Bronchial epithelial cell (primary cell): ENCODE data around the gene SH3GL1. TPM values are rescaled to one million over a fixed set of nuclear protein-coding genes. Genes with fewer than 3 reads are reported as not detected.

Experiments used
- DNase-seq: peaks from one replicate; pipeline ENCODE4 v3.0.0-alpha.2; 2010; ENCODE audit warnings: low read depth
- FAIRE-seq: peaks from 2 replicates; lab custom pipeline; 2011; peaks lifted over from hg19 to GRCh38; lab: Jason Lieb, UNC
- H3K27me3 ChIP-seq: 2 replicates; pipeline ENCODE4 v1.5.1; 2011; ENCODE audit warnings: low read length; ENCODE audit not compliant: control insufficient read depth, insufficient read depth
- H3K36me3 ChIP-seq: 2 replicates; pipeline ENCODE4 v1.5.1; 2011; ENCODE audit warnings: low read length; ENCODE audit not compliant: control insufficient read depth, insufficient read depth
- H3K4me3 ChIP-seq: 2 replicates; pipeline ENCODE4 v1.5.1; 2011; ENCODE audit warnings: mild to moderate bottlenecking, low read depth, low read length, control low read depth
- total RNA-seq: library from RNA; depleted of rRNA; stranded (reverse); fragments of >200 nt; gene quantifications from 2 replicates; pipeline ENCODE4 v1.2.1, GENCODE V29; 2014
- TF ChIP-seq, protein P1 (sequence below): IDR thresholded peaks from 2 replicates; pipeline ENCODE4 v1.5.1; 2011; ENCODE audit warnings: mild to moderate bottlenecking, moderate library complexity, low read length, control low read depth, inconsistent platforms; ENCODE audit not compliant: insufficient read depth, severe bottlenecking

SH3GL1 gene
- total RNA-seq, 1 donor from 2014 or later, result 23.4 TPM

DNA sequence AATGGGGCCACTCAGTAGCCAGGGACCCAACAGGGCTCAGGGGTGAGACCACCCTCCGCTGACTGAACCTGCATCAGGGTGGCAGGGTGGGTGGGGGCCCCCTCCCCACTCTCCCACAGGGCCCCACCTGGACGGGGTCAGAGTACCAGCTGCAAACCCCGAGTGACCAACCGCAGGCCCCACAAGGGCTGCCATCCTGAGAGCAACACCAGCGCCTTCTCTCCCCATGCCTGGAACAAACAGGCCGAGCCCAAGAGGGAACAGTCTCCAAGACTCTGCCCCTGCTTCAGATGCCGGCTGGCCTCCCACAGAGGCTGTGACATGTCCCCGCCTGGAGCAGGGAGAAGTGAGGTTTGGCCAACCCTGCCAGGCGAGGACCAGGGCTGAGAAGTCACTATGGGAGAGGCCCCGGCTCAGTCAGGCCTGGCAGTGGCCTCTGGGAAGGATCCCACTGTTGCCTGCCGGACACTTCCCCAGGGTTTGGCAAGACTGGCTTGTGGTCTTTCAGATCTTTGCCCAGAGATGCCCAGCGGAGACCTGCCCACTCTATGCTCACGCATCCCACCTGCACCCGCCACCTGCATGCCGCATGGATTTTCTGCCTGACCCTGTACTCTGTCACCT lies 29.8 kb downstream of the SH3GL1 start:
- no peak overlapping the region for H3K4me3 ChIP-seq
- FAIRE-seq (no peak), DNase-seq (no peak)
- TF ChIP-seq, protein P1, sequence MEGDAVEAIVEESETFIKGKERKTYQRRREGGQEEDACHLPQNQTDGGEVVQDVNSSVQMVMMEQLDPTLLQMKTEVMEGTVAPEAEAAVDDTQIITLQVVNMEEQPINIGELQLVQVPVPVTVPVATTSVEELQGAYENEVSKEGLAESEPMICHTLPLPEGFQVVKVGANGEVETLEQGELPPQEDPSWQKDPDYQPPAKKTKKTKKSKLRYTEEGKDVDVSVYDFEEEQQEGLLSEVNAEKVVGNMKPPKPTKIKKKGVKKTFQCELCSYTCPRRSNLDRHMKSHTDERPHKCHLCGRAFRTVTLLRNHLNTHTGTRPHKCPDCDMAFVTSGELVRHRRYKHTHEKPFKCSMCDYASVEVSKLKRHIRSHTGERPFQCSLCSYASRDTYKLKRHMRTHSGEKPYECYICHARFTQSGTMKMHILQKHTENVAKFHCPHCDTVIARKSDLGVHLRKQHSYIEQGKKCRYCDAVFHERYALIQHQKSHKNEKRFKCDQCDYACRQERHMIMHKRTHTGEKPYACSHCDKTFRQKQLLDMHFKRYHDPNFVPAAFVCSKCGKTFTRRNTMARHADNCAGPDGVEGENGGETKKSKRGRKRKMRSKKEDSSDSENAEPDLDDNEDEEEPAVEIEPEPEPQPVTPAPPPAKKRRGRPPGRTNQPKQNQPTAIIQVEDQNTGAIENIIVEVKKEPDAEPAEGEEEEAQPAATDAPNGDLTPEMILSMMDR, result no peak
- peaks cover 32% of the 10 kb centered on the region for H3K36me3 ChIP-seq
- no peaks in the 10 kb centered on the region for H3K27me3 ChIP-seq

DNA sequence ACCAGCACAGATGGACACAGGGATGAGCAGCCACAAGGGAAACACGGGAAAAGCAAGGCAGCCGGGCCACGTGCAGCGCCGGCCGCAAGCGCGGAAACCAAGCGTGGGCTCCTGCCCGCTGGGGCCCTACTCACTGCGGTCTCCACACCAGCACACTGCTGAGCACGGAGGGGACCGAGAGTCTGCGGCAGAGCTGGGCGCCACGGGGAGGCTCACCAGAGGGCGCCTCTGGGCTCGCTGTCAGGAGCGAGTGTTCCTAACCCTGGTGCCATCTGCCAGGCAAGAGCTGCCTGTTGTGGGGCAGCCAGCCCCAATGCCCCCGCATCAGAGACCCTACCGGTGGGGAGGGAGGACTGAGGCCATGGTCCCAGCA lies 30.5 kb downstream of the SH3GL1 start:
- TF ChIP-seq, protein P1, result peak; percentile 90
- DNase-seq, result peak; percentile 59
- H3K4me3 ChIP-seq, result peak overlapping the region; percentile 16
- FAIRE-seq, result no peak
- peaks cover 37% of the 10 kb centered on the region for H3K36me3 ChIP-seq
- no peaks in the 10 kb centered on the region for H3K27me3 ChIP-seq

DNA sequence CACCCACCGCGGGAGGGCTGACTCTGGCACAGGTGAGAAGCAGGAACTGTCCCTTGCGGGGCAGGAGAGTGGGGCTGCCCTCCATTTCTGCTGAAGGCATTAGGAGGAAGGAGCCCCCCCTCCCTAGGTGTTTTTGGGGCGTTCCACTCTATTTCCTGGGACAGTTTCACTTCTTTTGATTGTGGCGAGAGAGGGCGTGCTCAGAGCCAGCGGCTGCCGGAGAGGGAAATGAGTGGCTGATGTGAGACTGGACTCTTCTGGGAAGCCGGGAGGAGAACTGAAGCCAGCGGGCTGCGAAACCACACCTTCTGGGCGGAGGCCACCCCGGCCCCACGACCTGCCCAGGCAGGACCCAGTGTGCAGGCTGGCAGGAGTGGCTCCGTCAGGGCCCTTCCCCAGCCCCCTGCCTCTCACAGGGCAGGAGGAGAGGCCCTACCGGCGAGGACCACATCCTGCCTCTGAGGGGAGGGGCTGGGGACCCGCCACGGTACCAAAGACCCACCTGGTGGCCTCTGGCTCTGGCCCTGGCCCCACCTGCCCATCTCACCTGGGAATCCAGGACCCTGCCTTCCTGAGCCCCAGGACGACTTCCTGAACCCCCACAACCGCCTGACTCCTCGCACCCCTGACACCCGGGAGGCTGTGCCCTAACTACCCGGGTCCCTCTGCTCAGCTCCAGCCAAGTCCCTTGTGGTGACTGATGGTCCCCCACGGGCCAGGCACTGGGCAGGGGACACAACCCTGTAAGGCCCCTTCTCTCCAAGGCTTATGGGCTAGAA lies 31.0 kb downstream of the SH3GL1 start:
- H3K4me3 ChIP-seq, result peak overlapping the region; percentile 22
- H3K27me3 ChIP-seq, result no peaks in the 10 kb centered on the region
- DNase-seq, result peak; percentile 80
- peaks cover 37% of the 10 kb centered on the region for H3K36me3 ChIP-seq
- no peak for FAIRE-seq
- TF ChIP-seq, protein P1, result no peak

DNA sequence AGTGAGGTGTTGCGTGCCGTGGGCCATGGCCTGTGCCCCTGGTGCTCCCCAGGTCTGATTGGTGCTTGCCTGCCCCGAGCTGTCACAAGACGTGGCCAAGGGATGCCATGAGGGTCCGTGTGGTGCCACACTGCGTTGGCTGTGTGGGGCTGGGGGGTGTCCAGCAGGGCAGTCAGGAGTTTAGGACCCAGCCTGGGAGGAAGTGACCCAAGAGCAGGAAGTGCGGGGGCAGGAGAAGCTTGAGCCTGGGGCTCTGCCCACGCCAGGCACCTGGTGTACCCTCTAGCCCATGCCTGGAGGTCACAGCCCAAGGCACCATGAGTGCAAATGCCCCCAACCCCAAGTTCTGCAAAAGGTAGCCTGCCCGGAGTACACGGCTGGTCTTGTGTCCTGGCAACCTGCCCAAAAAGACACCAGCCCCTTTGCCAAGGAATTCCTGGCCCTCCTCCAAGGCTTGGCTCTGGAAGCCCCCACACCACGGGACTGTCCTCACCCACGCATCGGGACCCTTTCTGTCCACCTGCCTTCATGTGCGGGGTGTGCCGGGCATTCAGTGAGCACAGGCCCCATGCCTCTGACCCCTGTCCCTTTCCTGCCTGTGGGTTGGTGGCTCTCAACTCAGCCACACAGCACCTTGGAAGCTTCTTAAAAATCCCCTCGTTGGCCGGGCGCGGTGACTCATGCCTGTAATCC lies 32.1 kb downstream of the SH3GL1 start:
- TF ChIP-seq, protein P1, result no peak
- no peaks in the 10 kb centered on the region for H3K27me3 ChIP-seq
- FAIRE-seq, result no peak
- H3K36me3 ChIP-seq, result peaks cover 45% of the 10 kb centered on the region
- DNase-seq, result peak; percentile 22
- H3K4me3 ChIP-seq, result no peak overlapping the region

DNA sequence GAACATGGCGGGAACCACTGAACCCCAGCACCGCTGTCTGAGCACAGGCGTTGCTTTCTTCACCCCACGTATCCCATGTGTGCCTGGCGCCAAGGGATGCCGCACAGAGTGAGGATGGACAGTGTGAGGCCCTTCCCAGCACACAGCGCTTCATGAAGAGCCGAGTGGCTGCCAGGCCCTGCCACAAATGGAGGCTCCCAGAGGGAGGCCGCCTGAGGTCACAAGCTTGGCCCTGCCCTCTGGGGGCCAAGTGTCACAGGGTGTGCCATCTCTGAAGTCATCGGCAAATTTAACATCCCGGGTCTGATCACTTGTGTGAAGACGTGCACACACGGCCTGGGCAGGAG lies 32.6 kb downstream of the SH3GL1 start:
- DNase-seq (no peak), FAIRE-seq (no peak)
- TF ChIP-seq, protein P1, result no peak
- Histone ChIP-seq H3K4me3 (no peak overlapping the region), H3K36me3 (peaks cover 46% of the 10 kb centered on the region), H3K27me3 (no peaks in the 10 kb centered on the region)
